ENCODE results near the gene BCL2.
"Not testable (repeated sequence)": the region's sequence is repeated elsewhere in the genome, so short reads cannot be mapped to it uniquely, and the experiment has no call there.

Gene BCL2

GRCh38 chr18:63241317-63241712 lies 78.3 kb downstream of the BCL2 start:
- DNase-seq (ENCODE audit: low spot score in 2 of 2) (no peak), ATAC-seq (ENCODE audit: low read depth) (no peak)
- no peak overlapping the region for H3K4me3 Mint-ChIP-seq
- no peaks in the 10 kb centered on the region for H3K9me3 Mint-ChIP-seq
- H3K36me3 Mint-ChIP-seq = peaks cover 23% of the 10 kb centered on the region
- peaks cover 30% of the 10 kb centered on the region for H3K4me1 Mint-ChIP-seq
- H3K27ac Mint-ChIP-seq = peak overlapping the region; percentile 82
- H3K27me3 Mint-ChIP-seq = no peaks in the 10 kb centered on the region

- no peak for ATAC-seq (ENCODE audit: low read depth)
- Mint-ChIP-seq H3K27ac (peak overlapping the region; percentile 63), H3K4me3 (no peak overlapping the region), H3K36me3 (peaks cover 27% of the 10 kb centered on the region), H3K9me3 (no peaks in the 10 kb centered on the region), H3K4me1 (peaks cover 35% of the 10 kb centered on the region), H3K27me3 (no peaks in the 10 kb centered on the region)
- DNase-seq (ENCODE audit: low spot score in 2 of 2) = no peak
These were observed 78.8 kb downstream of the BCL2 start for GRCh38 chr18:63240531-63241316.

GRCh38 chr18:63238693-63239075 lies 80.9 kb downstream of the BCL2 start:
- ATAC-seq (ENCODE audit: low read depth) = no peak

GRCh38 chr18:63237881-63238692 lies 81.5 kb downstream of the BCL2 start:
- DNase-seq (ENCODE audit: low spot score in 2 of 2) = no peak
- peaks cover 26% of the 10 kb centered on the region for H3K36me3 Mint-ChIP-seq
- no peaks in the 10 kb centered on the region for H3K27me3 Mint-ChIP-seq
- no peak overlapping the region for H3K27ac Mint-ChIP-seq
- no peaks in the 10 kb centered on the region for H3K9me3 Mint-ChIP-seq
- H3K4me1 Mint-ChIP-seq = peaks cover 39% of the 10 kb centered on the region
- no peak overlapping the region for H3K4me3 Mint-ChIP-seq
- ATAC-seq (ENCODE audit: low read depth) = no peak

More at GRCh38 chr18:63238693-63239075, 80.9 kb downstream of the BCL2 start:
- no peak for DNase-seq (ENCODE audit: low spot score in 2 of 2)
- H3K27me3 Mint-ChIP-seq = no peaks in the 10 kb centered on the region
- peaks cover 26% of the 10 kb centered on the region for H3K36me3 Mint-ChIP-seq
- no peak overlapping the region for H3K4me3 Mint-ChIP-seq
- no peaks in the 10 kb centered on the region for H3K9me3 Mint-ChIP-seq
- peaks cover 38% of the 10 kb centered on the region for H3K4me1 Mint-ChIP-seq
- no peak overlapping the region for H3K27ac Mint-ChIP-seq

GRCh38 chr18:63236921-63237846 lies 82.4 kb downstream of the BCL2 start:
- Mint-ChIP-seq H3K9me3 (no peaks in the 10 kb centered on the region), H3K4me1 (peaks cover 35% of the 10 kb centered on the region), H3K4me3 (no peak overlapping the region), H3K36me3 (peaks cover 24% of the 10 kb centered on the region), H3K27me3 (no peaks in the 10 kb centered on the region), H3K27ac (no peak overlapping the region)
- ATAC-seq (ENCODE audit: low read depth) = no peak
- DNase-seq (ENCODE audit: low spot score in 2 of 2) = no peak

- Mint-ChIP-seq H3K36me3 (peaks cover 22% of the 10 kb centered on the region), H3K4me1 (peaks cover 38% of the 10 kb centered on the region), H3K4me3 (no peak overlapping the region), H3K27me3 (no peaks in the 10 kb centered on the region), H3K27ac (peak overlapping the region; percentile 88), H3K9me3 (no peaks in the 10 kb centered on the region)
- no peak for DNase-seq (ENCODE audit: low spot score in 2 of 2)
- no peak for ATAC-seq (ENCODE audit: low read depth)
These were observed 83.2 kb downstream of the BCL2 start for GRCh38 chr18:63236406-63236805.

GRCh38 chr18:63235920-63236319 lies 83.6 kb downstream of the BCL2 start:
- not testable (repeated sequence) for H3K27me3 Mint-ChIP-seq; H3K9me3 Mint-ChIP-seq; DNase-seq (ENCODE audit: low spot score in 2 of 2); ATAC-seq (ENCODE audit: low read depth); H3K4me3 Mint-ChIP-seq
- Mint-ChIP-seq H3K4me1 (peaks cover 41% of the 10 kb centered on the region), H3K27ac (peak overlapping the region; percentile 88), H3K36me3 (peaks cover 21% of the 10 kb centered on the region)

- H3K27me3 Mint-ChIP-seq = no peaks in the 10 kb centered on the region
- peaks cover 18% of the 10 kb centered on the region for H3K36me3 Mint-ChIP-seq
- peak overlapping the region; percentile 53 for H3K4me3 Mint-ChIP-seq
- peaks cover 41% of the 10 kb centered on the region for H3K4me1 Mint-ChIP-seq
- ATAC-seq (ENCODE audit: low read depth) (peak; percentile 73), DNase-seq (ENCODE audit: low spot score in 2 of 2) (no peak)
- H3K9me3 Mint-ChIP-seq = no peaks in the 10 kb centered on the region
- H3K27ac Mint-ChIP-seq = peak overlapping the region; percentile 71
These were observed 84.7 kb downstream of the BCL2 start for GRCh38 chr18:63234841-63235240.

GRCh38 chr18:63234432-63234831 lies 85.1 kb downstream of the BCL2 start:
- Mint-ChIP-seq H3K4me1 (peaks cover 44% of the 10 kb centered on the region), H3K9me3 (no peaks in the 10 kb centered on the region), H3K27me3 (no peaks in the 10 kb centered on the region), H3K27ac (peak overlapping the region; percentile 71), H3K36me3 (peaks cover 21% of the 10 kb centered on the region), H3K4me3 (peak overlapping the region; percentile 53)
- DNase-seq (ENCODE audit: low spot score in 2 of 2) (no peak), ATAC-seq (ENCODE audit: low read depth) (no peak)

GRCh38 chr18:63233334-63233733 lies 86.2 kb downstream of the BCL2 start:
- Mint-ChIP-seq H3K27ac (peak overlapping the region; percentile 55), H3K4me1 (peaks cover 44% of the 10 kb centered on the region), H3K36me3 (peaks cover 24% of the 10 kb centered on the region), H3K27me3 (no peaks in the 10 kb centered on the region), H3K4me3 (no peak overlapping the region), H3K9me3 (no peaks in the 10 kb centered on the region)
- DNase-seq (ENCODE audit: low spot score in 2 of 2) (no peak), ATAC-seq (ENCODE audit: low read depth) (no peak)

- H3K9me3 Mint-ChIP-seq = no peaks in the 10 kb centered on the region
- H3K4me3 Mint-ChIP-seq = no peak overlapping the region
- H3K4me1 Mint-ChIP-seq = peaks cover 44% of the 10 kb centered on the region
- no peaks in the 10 kb centered on the region for H3K27me3 Mint-ChIP-seq
- peaks cover 24% of the 10 kb centered on the region for H3K36me3 Mint-ChIP-seq
- no peak overlapping the region for H3K27ac Mint-ChIP-seq
- ATAC-seq (ENCODE audit: low read depth) (no peak), DNase-seq (ENCODE audit: low spot score in 2 of 2) (no peak)
These were observed 86.7 kb downstream of the BCL2 start for GRCh38 chr18:63232826-63233225.

- peak overlapping the region; percentile 68 for H3K27ac Mint-ChIP-seq
- H3K4me1 Mint-ChIP-seq = peaks cover 37% of the 10 kb centered on the region
- H3K27me3 Mint-ChIP-seq = no peaks in the 10 kb centered on the region
- ATAC-seq (ENCODE audit: low read depth) (no peak), DNase-seq (ENCODE audit: low spot score in 2 of 2) (no peak)
- no peak overlapping the region for H3K4me3 Mint-ChIP-seq
- peaks cover 4% of the 10 kb centered on the region for H3K9me3 Mint-ChIP-seq
- peaks cover 25% of the 10 kb centered on the region for H3K36me3 Mint-ChIP-seq
These were observed 89.6 kb downstream of the BCL2 start for GRCh38 chr18:63229971-63230370.

GRCh38 chr18:63225434-63225833 lies 94.1 kb downstream of the BCL2 start:
- DNase-seq (ENCODE audit: low spot score in 2 of 2) (no peak), ATAC-seq (ENCODE audit: low read depth) (no peak)
- Mint-ChIP-seq H3K27me3 (no peaks in the 10 kb centered on the region), H3K9me3 (peaks cover 4% of the 10 kb centered on the region), H3K36me3 (peaks cover 33% of the 10 kb centered on the region), H3K27ac (peak overlapping the region; percentile 81), H3K4me1 (peaks cover 37% of the 10 kb centered on the region), H3K4me3 (no peak overlapping the region)
